Medulla oblongata (tissue), 1 donor: ENCODE measurements around the gene COL9A1.

Source experiments
- DNase-seq: peaks from one replicate; pipeline ENCODE4 v3.0.0-alpha.2; 2015; ENCODE audit errors: extremely low spot score

The COL9A1 gene

GRCh38 chr6:70175770-70176169 lies 127.1 kb downstream of the COL9A1 start:
- no peak for DNase-seq

- no peak for DNase-seq
Observed at GRCh38 chr6:70172252-70172651, 130.6 kb downstream of the COL9A1 start.

GRCh38 chr6:70171236-70171635 lies 131.6 kb downstream of the COL9A1 start:
- no peak for DNase-seq

GRCh38 chr6:70168681-70169377 lies 134.1 kb downstream of the COL9A1 start:
- DNase-seq, result no peak
